GM10248 (cell line): ENCODE results near the gene FHOD3.
A peak's percentile ranks its signal among the peaks of the same experiment; 100 is the strongest.

Experiments used
- CTCF ChIA-PET: fragments of 300-600 bp; sonication (Branson Sonifier 250); formaldehyde crosslinking; extraction: SDS; loops from one replicate; lab custom pipeline; 2021; ENCODE audit warnings: antibody characterized with exemption; lab: Yijun Ruan, JAX
- POLR2A ChIA-PET: fragments of 350-650 bp; sonication (Branson Sonifier 250); formaldehyde crosslinking; extraction: SDS; loops from one replicate; lab custom pipeline; 2020; ENCODE audit warnings: antibody characterized with exemption; lab: Yijun Ruan, JAX
- DNase-seq: peaks from one replicate; pipeline ENCODE4 v3.0.0; 2012; ENCODE audit errors: extremely low spot score
- CTCF ChIP-seq: IDR thresholded peaks from 2 replicates; pipeline ENCODE4 v1.5.1; 2012; ENCODE audit warnings: mild to moderate bottlenecking, low read depth; ENCODE audit errors: extremely low read depth, missing control alignments, control extremely low read depth

Gene FHOD3

DNA sequence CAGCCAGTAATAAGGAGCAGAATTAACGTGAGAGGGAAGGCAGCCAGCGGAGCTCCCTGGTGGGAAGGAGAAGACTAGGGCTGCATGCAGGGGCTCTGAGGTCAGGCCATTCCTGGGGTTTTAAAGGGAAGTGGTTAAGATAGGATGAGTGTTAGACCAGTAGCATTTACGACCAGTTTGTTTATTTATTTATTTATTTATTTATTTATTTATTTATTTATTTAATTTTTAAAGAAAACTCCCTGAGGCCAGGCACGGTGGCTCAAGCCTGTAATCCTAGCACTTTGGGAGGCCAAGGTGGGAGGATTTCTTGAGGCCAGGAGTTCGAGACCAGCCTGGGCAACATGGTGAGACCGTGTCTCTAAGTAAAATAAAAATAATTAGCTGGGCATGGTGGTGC lies 152.8 kb downstream of the FHOD3 start:
- CTCF ChIA-PET: no interaction called here
- no peak for DNase-seq
- TF ChIP-seq CTCF: no peak
- POLR2A ChIA-PET: no interaction called here

- no peak for TF ChIP-seq CTCF
- no peak for DNase-seq
- CTCF ChIA-PET: no interaction called here
- POLR2A ChIA-PET: no interaction called here
Measured at GRCh38 chr18:36451454-36452251, 154.1 kb downstream of the FHOD3 start.

- ChIA-PET POLR2A (no interaction called here), CTCF (no interaction called here)
- no peak for TF ChIP-seq CTCF
- DNase-seq: no peak
Measured at GRCh38 chr18:36454245-36454644, 156.7 kb downstream of the FHOD3 start.

GRCh38 chr18:36454848-36455458 lies 157.4 kb downstream of the FHOD3 start:
- POLR2A ChIA-PET: no interaction called here
- CTCF ChIA-PET: no interaction called here
- no peak for DNase-seq
- no peak for TF ChIP-seq CTCF

GRCh38 chr18:36455931-36456330 lies 158.4 kb downstream of the FHOD3 start:
- peak; percentile 5 for TF ChIP-seq CTCF
- POLR2A ChIA-PET: no interaction called here
- DNase-seq: no peak
- CTCF ChIA-PET: interaction anchor here (0.8 to 1.3 kb wide), 4 partner anchors 14 to 172 kb away, joined by 3 to 4 read pairs (median 4); no protein-coding TSS in a partner anchor

DNA sequence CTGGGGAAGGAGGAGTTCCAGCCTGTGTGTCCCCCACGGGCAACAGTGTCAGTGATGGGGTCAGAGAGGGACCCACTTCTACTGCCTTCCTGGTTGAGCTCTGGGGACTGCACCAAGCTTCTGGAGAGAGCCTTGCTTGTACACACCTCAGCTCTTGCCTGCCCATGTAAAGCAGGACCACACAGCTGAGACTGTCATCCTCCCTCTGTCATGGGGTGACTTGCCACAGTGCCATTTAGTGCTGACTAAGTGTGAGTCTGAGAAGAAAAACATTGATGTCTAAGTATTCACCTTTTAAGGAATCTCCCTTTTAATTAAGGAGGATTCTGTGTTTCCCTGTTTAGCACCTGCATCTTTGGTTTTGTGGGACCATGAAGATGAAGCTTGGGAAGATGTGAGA lies 159.1 kb downstream of the FHOD3 start:
- ChIA-PET CTCF (interaction anchor here (0.8 to 1.3 kb wide), 4 partner anchors 13 to 172 kb away, joined by 3 to 4 read pairs (median 4); no protein-coding TSS in a partner anchor), POLR2A (no interaction called here)
- no peak for TF ChIP-seq CTCF
- no peak for DNase-seq
